Trophoblast cell (in vitro differentiated cells and primary cell): ENCODE results near the gene GRIA4.

Experiments
- DNase-seq, 2 donors: peaks; one replicate each; pipeline ENCODE4 v3.0.0-alpha.2; 2016
- H2AFZ ChIP-seq: 2 replicates; pipeline ENCODE4 v1.6.1; 2013; ENCODE audit warnings: low read length, moderate library complexity, mild to moderate bottlenecking; ENCODE audit not compliant: insufficient read depth, poor library complexity
- H2AK5ac ChIP-seq: 2 replicates; pipeline ENCODE4 v1.6.1; 2013; ENCODE audit warnings: mild to moderate bottlenecking, low read length
- H2BK120ac ChIP-seq: 2 replicates; pipeline ENCODE4 v1.6.1; 2013; ENCODE audit warnings: low read length, mild to moderate bottlenecking, moderate library complexity; ENCODE audit not compliant: insufficient read depth, poor library complexity
- H2BK12ac ChIP-seq: 2 replicates; pipeline ENCODE4 v1.6.1; 2013; ENCODE audit warnings: mild to moderate bottlenecking, low read length, moderate library complexity
- H2BK5ac ChIP-seq: 2 replicates; pipeline ENCODE4 v1.6.1; 2013; ENCODE audit warnings: low read length, low read depth, moderate library complexity, mild to moderate bottlenecking; ENCODE audit not compliant: poor library complexity
- H3K14ac ChIP-seq: 2 replicates; pipeline ENCODE4 v1.6.1; 2013; ENCODE audit warnings: mild to moderate bottlenecking, low read length
- H3K18ac ChIP-seq: 2 replicates; pipeline ENCODE4 v1.6.1; 2013; ENCODE audit warnings: mild to moderate bottlenecking, low read length
- H3K23ac ChIP-seq: 2 replicates; pipeline ENCODE4 v1.6.1; 2013; ENCODE audit warnings: low read length
- H3K27ac ChIP-seq: 2 replicates; pipeline ENCODE4 v1.5.1; 2013; ENCODE audit warnings: low read depth, mild to moderate bottlenecking, inconsistent platforms, low read length, moderate library complexity
- H3K27me3 ChIP-seq: 2 replicates; pipeline ENCODE4 v1.6.1; 2013; ENCODE audit warnings: inconsistent platforms, mild to moderate bottlenecking, low read length, moderate library complexity; ENCODE audit not compliant: insufficient read depth
- H3K36me3 ChIP-seq, 2 experiments: 1 replicate in 1 of 2; 2 replicates in 1 of 2; pipeline ENCODE4 v1.6.1; 2013; ENCODE audit warnings: low read length in 2 of 2, mild to moderate bottlenecking in 2 of 2, moderate library complexity in 1 of 2; ENCODE audit not compliant: insufficient read depth in 2 of 2, control insufficient read depth in 1 of 2
- H3K4ac ChIP-seq: 2 replicates; pipeline ENCODE4 v1.6.1; 2013; ENCODE audit warnings: low read depth, mild to moderate bottlenecking, low read length, moderate library complexity
- H3K4me1 ChIP-seq, 2 experiments: 1 replicate in 1 of 2; 2 replicates in 1 of 2; pipeline ENCODE4 v1.6.1; 2013; ENCODE audit warnings: low read length in 2 of 2, mild to moderate bottlenecking in 2 of 2, moderate library complexity in 1 of 2; ENCODE audit not compliant: insufficient read depth in 2 of 2, control insufficient read depth in 1 of 2
- H3K4me2 ChIP-seq: 2 replicates; pipeline ENCODE4 v1.6.1; 2013; ENCODE audit warnings: inconsistent platforms, mild to moderate bottlenecking, low read length, moderate library complexity
- H3K4me3 ChIP-seq: 2 replicates; pipeline ENCODE4 v1.5.1; 2013; ENCODE audit warnings: mild to moderate bottlenecking, low read depth, low read length, inconsistent platforms
- H3K79me1 ChIP-seq: one replicate; pipeline ENCODE4 v1.6.1; 2013; ENCODE audit warnings: low read length
- H3K79me2 ChIP-seq: 2 replicates; pipeline ENCODE4 v1.6.1; 2013; ENCODE audit warnings: low read length, mild to moderate bottlenecking; ENCODE audit not compliant: control insufficient read depth, insufficient read depth, poor library complexity
- H3K9ac ChIP-seq: 2 replicates; pipeline ENCODE4 v1.6.1; 2013; ENCODE audit warnings: mild to moderate bottlenecking, low read length
- H3K9me3 ChIP-seq: 2 replicates; pipeline ENCODE4 v1.6.1; 2013; ENCODE audit warnings: low read depth, mild to moderate bottlenecking, control low read depth, inconsistent platforms, low read length; ENCODE audit not compliant: insufficient read depth
- H4K12ac ChIP-seq: 2 replicates; pipeline ENCODE4 v1.6.1; 2013; ENCODE audit warnings: low read depth, mild to moderate bottlenecking, low read length, moderate library complexity
- H4K8ac ChIP-seq: 2 replicates; pipeline ENCODE4 v1.6.1; 2013; ENCODE audit warnings: low read depth, mild to moderate bottlenecking, low read length, moderate library complexity
- H4K91ac ChIP-seq: one replicate; pipeline ENCODE4 v1.6.1; 2013; ENCODE audit warnings: low read depth, mild to moderate bottlenecking, low read length, moderate library complexity
- WGBS: extraction: QIAGEN DNeasy Blood & Tissue Kit; methylation state at CpG from one replicate; pipeline ENCODE4 v1.1.7; 2013; ENCODE audit warnings: missing lambda C conversion rate; ENCODE audit not compliant: insufficient read length, insufficient coverage; ENCODE audit errors: extremely low coverage; 5-methylcytosine and 5-hydroxymethylcytosine counted together

Gene GRIA4

DNA sequence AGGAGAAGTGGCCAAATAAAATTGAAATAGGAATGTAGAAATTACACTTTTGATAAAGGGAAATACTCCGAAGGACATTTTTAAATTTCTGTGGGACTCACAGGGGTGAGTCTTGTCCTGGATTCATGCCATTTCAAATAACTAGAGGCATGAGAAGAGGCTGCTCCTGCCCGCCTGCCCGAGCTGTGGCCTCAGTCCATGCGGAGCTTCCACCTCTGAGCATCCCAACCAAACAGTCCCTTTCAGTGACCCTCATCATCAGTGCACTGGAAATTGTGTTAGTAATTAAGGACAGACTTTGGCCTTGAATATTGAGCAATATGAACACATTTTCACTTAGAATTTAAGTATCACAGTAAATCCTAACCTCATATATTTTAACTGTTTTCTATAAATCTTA, 25.6 kb downstream of the GRIA4 start:
- Histone ChIP-seq H3K4me3 (no peak overlapping the region), H2AFZ (no peak overlapping the region), H3K79me2 (no peaks in the 10 kb centered on the region), H2BK5ac (no peak overlapping the region), H3K14ac (no peak overlapping the region), H3K4me1 (no peaks in the 10 kb centered on the region), H4K12ac (no peak overlapping the region), H3K9ac (no peak overlapping the region), H3K4ac (no peak overlapping the region), H4K91ac (no peak overlapping the region), H2BK12ac (no peak overlapping the region), H3K23ac (no peak overlapping the region), H3K79me1 (no peaks in the 10 kb centered on the region), H3K4me2 (no peak overlapping the region), H3K27me3 (no peaks in the 10 kb centered on the region), H2BK120ac (no peak overlapping the region), H3K36me3 (no peaks in the 10 kb centered on the region), H2AK5ac (no peak overlapping the region), H3K27ac (no peak overlapping the region), H4K8ac (no peak overlapping the region), H3K9me3 (no peaks in the 10 kb centered on the region), H3K18ac (no peak overlapping the region)
- no peak for DNase-seq
- WGBS, result no CpG with 5 or more reads among the region's 4 CpGs

DNA sequence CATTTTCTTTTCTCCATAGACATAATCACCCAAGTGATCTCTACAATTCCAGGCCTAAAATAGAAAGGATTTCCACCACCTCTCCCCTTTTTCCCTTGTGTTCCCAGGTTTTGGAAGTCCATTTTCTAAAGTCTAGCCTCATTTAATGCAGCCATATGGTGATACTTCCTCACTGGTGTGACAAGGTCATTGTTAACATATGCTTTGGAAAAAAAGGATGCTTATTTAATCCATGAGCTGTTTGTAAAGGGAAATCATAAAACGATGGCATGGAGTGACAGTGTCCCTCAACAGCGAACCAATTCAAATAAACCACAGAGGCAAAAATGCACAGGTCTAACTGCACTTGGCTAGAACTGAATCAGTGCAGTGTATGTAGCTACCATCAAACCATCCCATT, 26.6 kb downstream of the GRIA4 start:
- no peak overlapping the region for H3K4ac ChIP-seq
- no peak for DNase-seq

DNA sequence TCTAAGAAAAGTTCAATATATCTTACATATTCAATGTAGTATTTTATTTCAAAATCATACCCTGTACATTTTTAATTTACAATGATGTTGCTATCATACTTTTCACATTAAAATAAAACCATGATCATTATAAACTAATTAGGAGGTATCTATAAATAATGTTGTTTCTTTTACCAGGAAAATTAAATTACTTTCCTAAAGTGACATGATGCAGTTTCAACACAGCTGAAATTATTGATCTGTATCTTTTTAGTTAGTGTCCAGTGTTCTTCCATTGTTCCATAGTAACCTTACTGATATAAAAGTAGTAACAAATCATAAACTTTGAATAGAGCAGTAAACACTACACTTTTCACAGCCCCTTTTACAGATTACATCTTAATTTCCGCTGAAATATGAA, 29.7 kb downstream of the GRIA4 start:
- Histone ChIP-seq H2BK5ac (no peak overlapping the region), H4K91ac (no peak overlapping the region)

More for the DNA sequence above, 26.6 kb downstream of the GRIA4 start:
- no peak overlapping the region for H2BK120ac ChIP-seq
- H3K36me3 ChIP-seq, result no peaks in the 10 kb centered on the region
- no peaks in the 10 kb centered on the region for H3K79me1 ChIP-seq
- no peak overlapping the region for H3K4me3 ChIP-seq
- no peak overlapping the region for H2BK5ac ChIP-seq
- H2AK5ac ChIP-seq, result no peak overlapping the region
- no peak overlapping the region for H3K27ac ChIP-seq
- no peak overlapping the region for H3K4me2 ChIP-seq
- H3K27me3 ChIP-seq, result no peaks in the 10 kb centered on the region
- no peak overlapping the region for H3K23ac ChIP-seq
- WGBS, result no CpG with 5 or more reads among the region's 2 CpGs
- no peak overlapping the region for H2BK12ac ChIP-seq
- H4K12ac ChIP-seq, result no peak overlapping the region
- H4K8ac ChIP-seq, result no peak overlapping the region
- no peak overlapping the region for H3K9ac ChIP-seq
- H4K91ac ChIP-seq, result no peak overlapping the region
- no peak overlapping the region for H2AFZ ChIP-seq
- H3K18ac ChIP-seq, result no peak overlapping the region
- H3K14ac ChIP-seq, result no peak overlapping the region
- no peaks in the 10 kb centered on the region for H3K4me1 ChIP-seq
- H3K79me2 ChIP-seq, result no peaks in the 10 kb centered on the region
- H3K9me3 ChIP-seq, result no peaks in the 10 kb centered on the region

DNA sequence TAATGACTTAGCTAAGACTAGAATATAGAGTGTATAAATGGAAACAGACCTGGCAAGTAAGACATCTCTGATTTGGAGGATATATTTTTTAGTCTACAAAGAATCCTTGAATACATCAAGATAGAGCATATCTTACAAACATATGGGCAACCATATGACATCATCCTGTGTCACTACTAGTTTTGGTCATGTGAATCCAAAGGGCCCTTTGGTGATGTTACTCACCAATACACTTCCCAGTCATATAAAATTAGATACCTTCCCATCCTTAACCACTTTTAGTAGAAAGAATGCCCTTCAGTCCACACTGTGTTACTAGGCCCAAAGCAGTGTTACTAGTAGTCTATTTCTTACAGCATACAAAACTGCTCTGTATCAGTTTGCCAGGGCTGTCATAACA, 31.6 kb downstream of the GRIA4 start:
- H3K4me3 ChIP-seq, result no peak overlapping the region
- H3K9me3 ChIP-seq, result no peaks in the 10 kb centered on the region
- no peaks in the 10 kb centered on the region for H3K79me2 ChIP-seq
- H4K12ac ChIP-seq, result no peak overlapping the region
- H2AFZ ChIP-seq, result no peak overlapping the region
- no peak overlapping the region for H4K91ac ChIP-seq
- H3K4me2 ChIP-seq, result no peak overlapping the region
- no peaks in the 10 kb centered on the region for H3K4me1 ChIP-seq
- no peaks in the 10 kb centered on the region for H3K79me1 ChIP-seq
- DNase-seq, result no peak
- no peak overlapping the region for H3K18ac ChIP-seq
- no peak overlapping the region for H4K8ac ChIP-seq
- no peak overlapping the region for H3K4ac ChIP-seq
- no peaks in the 10 kb centered on the region for H3K27me3 ChIP-seq
- H3K14ac ChIP-seq, result no peak overlapping the region
- no peak overlapping the region for H2BK5ac ChIP-seq
- no peak overlapping the region for H2BK12ac ChIP-seq
- no peaks in the 10 kb centered on the region for H3K36me3 ChIP-seq
- no peak overlapping the region for H3K23ac ChIP-seq
- H3K27ac ChIP-seq, result no peak overlapping the region
- H3K9ac ChIP-seq, result no peak overlapping the region
- no peak overlapping the region for H2BK120ac ChIP-seq
- no peak overlapping the region for H2AK5ac ChIP-seq

More for the DNA sequence above, 29.7 kb downstream of the GRIA4 start:
- Histone ChIP-seq H2AFZ (no peak overlapping the region), H3K4me3 (no peak overlapping the region), H3K79me2 (no peaks in the 10 kb centered on the region), H2BK120ac (no peak overlapping the region), H3K27ac (no peak overlapping the region), H3K79me1 (no peaks in the 10 kb centered on the region), H3K14ac (no peak overlapping the region), H3K4ac (no peak overlapping the region), H3K36me3 (no peaks in the 10 kb centered on the region), H3K4me1 (no peaks in the 10 kb centered on the region), H3K9ac (no peak overlapping the region), H4K8ac (no peak overlapping the region), H3K4me2 (no peak overlapping the region), H3K23ac (no peak overlapping the region), H3K18ac (no peak overlapping the region), H3K9me3 (no peaks in the 10 kb centered on the region), H2BK12ac (no peak overlapping the region), H2AK5ac (no peak overlapping the region), H4K12ac (no peak overlapping the region), H3K27me3 (no peaks in the 10 kb centered on the region)
- WGBS, result no CpG with 5 or more reads among the region's 1 CpG
- no peak for DNase-seq

DNA sequence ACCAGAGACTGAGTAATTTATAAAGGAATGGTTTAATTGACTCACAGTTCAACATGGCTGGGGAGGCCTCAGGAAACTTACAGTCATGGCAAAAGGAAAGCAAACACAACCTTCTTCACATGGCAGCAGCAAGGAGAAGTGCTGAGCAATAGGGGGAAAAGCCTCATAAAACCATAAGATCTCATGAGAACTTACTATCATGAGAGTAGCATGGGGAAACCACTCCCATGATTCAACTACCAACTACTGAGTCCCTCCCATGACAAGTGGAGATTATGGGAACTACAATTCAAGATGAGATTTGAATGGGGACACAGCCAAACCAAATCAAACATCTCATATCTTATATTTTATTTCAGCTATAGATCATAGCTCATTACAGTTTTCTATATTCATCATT, 33.0 kb downstream of the GRIA4 start:
- no peaks in the 10 kb centered on the region for H3K27me3 ChIP-seq
- no peaks in the 10 kb centered on the region for H3K9me3 ChIP-seq
- H4K12ac ChIP-seq, result no peak overlapping the region
- H3K27ac ChIP-seq, result no peak overlapping the region
- no peak overlapping the region for H2BK5ac ChIP-seq
- no peak overlapping the region for H2AK5ac ChIP-seq
- DNase-seq, result no peak
- H3K18ac ChIP-seq, result no peak overlapping the region
- H3K23ac ChIP-seq, result no peak overlapping the region
- H2BK12ac ChIP-seq, result no peak overlapping the region
- H4K91ac ChIP-seq, result no peak overlapping the region
- no peaks in the 10 kb centered on the region for H3K79me1 ChIP-seq
- H3K4me2 ChIP-seq, result no peak overlapping the region
- H3K14ac ChIP-seq, result no peak overlapping the region
- no peaks in the 10 kb centered on the region for H3K36me3 ChIP-seq
- H3K4me3 ChIP-seq, result no peak overlapping the region
- H2BK120ac ChIP-seq, result no peak overlapping the region
- H3K9ac ChIP-seq, result no peak overlapping the region
- no peaks in the 10 kb centered on the region for H3K79me2 ChIP-seq
- no peak overlapping the region for H4K8ac ChIP-seq
- H3K4ac ChIP-seq, result no peak overlapping the region
- H3K4me1 ChIP-seq, result no peaks in the 10 kb centered on the region
- H2AFZ ChIP-seq, result no peak overlapping the region
